Pancreas (tissue), 10 donors: ENCODE data around the gene IL6ST. TPM values are rescaled to one million over a fixed set of nuclear protein-coding genes. Genes with fewer than 3 reads are reported as not detected.
"Not testable (repeated sequence)": the region's sequence is repeated elsewhere in the genome, so short reads cannot be mapped to it uniquely, and the experiment has no call there.

Experiments used
- ATAC-seq, 4 donors: fragments of 200-7000 bp; cut with Tn5 transposase; one replicate each; pipeline versions ENCODE4 v1.8.0 to v1.9.1; 2020; ENCODE audit warnings: mild to moderate bottlenecking in 4 of 4, moderate library complexity in 4 of 4
- DNase-seq, 6 donors: peaks; one replicate each; pipeline ENCODE4 v3.0.0-alpha.2; 2020
- FAIRE-seq: peaks from 2 replicates; lab custom pipeline; 2012; peaks lifted over from hg19 to GRCh38; lab: Jason Lieb, UNC
- H3K27ac ChIP-seq, 4 donors: fragments of 200-600 bp; sonication (generic); 1 replicate in 3 of 4; 2 replicates in 1 of 4; pipeline versions ENCODE4 v1.5.0 to v1.8.0; 2020
- H3K27me3 ChIP-seq, 4 donors: fragments of 200-600 bp; one replicate each; pipeline ENCODE4 v1.8.0; 2021
- H3K36me3 ChIP-seq, 3 donors: fragments of 200-600 bp; sonication (generic) in 1 of 3; one replicate each; pipeline versions ENCODE4 v1.5.0 to v1.8.0; 2020 to 2021
- H3K4me1 ChIP-seq, 3 donors: fragments of 200-600 bp; one replicate each; pipeline ENCODE4 v1.8.0; 2021
- H3K4me3 ChIP-seq, 4 donors: fragments of 200-600 bp; sonication (generic) in 2 of 4; one replicate each; pipeline versions ENCODE4 v1.5.0 to v1.8.0; 2020 to 2021
- H3K9me3 ChIP-seq, 4 donors: fragments of 200-600 bp; one replicate each; pipeline ENCODE4 v1.8.0; 2021
- WGBS, 2 donors: extraction: QIAGEN DNeasy Blood & Tissue Kit; methylation state at CpG; one replicate each; pipeline ENCODE4 v1.1.7; 2013; 5-methylcytosine and 5-hydroxymethylcytosine counted together
- intact Hi-C, 3 donors: fragments of 100-400 bp; cut with DNase I; formaldehyde crosslinking; loops; one replicate each; pipeline versions ENCODE4 v1.11.1 to v1.14.2; 2022
- polyA plus RNA-seq, 2 donors: library from polyadenylated mRNA; stranded (reverse); fragments of 200-250 nt; gene quantifications; one replicate each; pipeline ENCODE4 v1.2.3, GENCODE V29; 2013
- total RNA-seq, 6 donors: library from RNA; stranded (reverse); fragmentation: NEBNext Ultra II Directional in 4 of 6; extraction: Animal tissue kit (Norgen Biotek cat#: 25700) in 4 of 6; gene quantifications; one replicate each; pipeline versions ENCODE4 v1.2.1 to v1.2.4, GENCODE V29; 2021 to 2023
- TF ChIP-seq, protein P1 (sequence below), 4 donors: fragments of 200-600 bp; sonication (generic) in 3 of 4; IDR thresholded peaks; one replicate each; pipeline versions ENCODE4 v1.5.0 to v1.8.0; 2021; ENCODE audit warnings: antibody characterized with exemption in 4 of 4
- donor health status: healthy with polysubstance abuse.
- donor health status: DM: no; HTN: no; CAD: no; lungs with moderate emphysema.
- donor health status: DM: no; HTN: no; CAD: no.
- donor health status: control.
- donor health status: control.
- donor health status: Bipolar disorder and iron deficiency.
- donor health status: DM: yes; HTN: yes; CAD: no.
- donor health status: DM: no; HTN: no; CAD: no.
- donor health status: DM: no; HTN: no; CAD: no.
- donor health status: DM: yes; HTN: yes; CAD: no.

Gene IL6ST
- total and polyA plus RNA-seq, 8 donors = 14.5 to 165 (median 63.6) TPM

DNA sequence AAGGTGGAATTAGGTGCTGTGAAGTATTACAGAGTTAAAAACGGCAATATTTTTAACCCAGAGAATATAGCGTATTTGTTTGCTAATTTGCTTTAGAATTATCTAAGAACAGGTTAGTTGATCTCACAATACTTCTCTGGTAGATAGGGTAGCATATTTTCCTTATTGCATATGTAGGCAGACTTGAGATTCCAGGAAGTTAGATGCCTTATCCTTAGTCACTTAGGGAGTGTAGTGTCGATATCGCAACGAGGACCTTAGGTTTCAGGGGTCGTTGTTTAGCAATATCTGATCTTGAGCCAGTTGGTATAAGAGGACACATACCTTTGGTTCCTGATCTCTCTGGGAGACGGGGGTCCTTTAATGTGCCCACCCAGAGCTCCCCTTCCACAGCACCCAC, 28.5 kb upstream of the IL6ST start:
- no peak overlapping the region for H3K4me3 ChIP-seq
- intact Hi-C loops = no loop called here
- DNase-seq (no peak), ATAC-seq (no peak), FAIRE-seq (no peak)
- no peaks in the 10 kb centered on the region for H3K36me3 ChIP-seq
- TF ChIP-seq, protein P1, sequence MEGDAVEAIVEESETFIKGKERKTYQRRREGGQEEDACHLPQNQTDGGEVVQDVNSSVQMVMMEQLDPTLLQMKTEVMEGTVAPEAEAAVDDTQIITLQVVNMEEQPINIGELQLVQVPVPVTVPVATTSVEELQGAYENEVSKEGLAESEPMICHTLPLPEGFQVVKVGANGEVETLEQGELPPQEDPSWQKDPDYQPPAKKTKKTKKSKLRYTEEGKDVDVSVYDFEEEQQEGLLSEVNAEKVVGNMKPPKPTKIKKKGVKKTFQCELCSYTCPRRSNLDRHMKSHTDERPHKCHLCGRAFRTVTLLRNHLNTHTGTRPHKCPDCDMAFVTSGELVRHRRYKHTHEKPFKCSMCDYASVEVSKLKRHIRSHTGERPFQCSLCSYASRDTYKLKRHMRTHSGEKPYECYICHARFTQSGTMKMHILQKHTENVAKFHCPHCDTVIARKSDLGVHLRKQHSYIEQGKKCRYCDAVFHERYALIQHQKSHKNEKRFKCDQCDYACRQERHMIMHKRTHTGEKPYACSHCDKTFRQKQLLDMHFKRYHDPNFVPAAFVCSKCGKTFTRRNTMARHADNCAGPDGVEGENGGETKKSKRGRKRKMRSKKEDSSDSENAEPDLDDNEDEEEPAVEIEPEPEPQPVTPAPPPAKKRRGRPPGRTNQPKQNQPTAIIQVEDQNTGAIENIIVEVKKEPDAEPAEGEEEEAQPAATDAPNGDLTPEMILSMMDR (IDR thresholded peaks at IDR 0.05) = no peak
- peaks cover 5 to 9% (median 7%) of the 10 kb centered on the region in 3 donors for H3K4me1 ChIP-seq
- no peak overlapping the region for H3K27ac ChIP-seq
- H3K9me3 ChIP-seq = no peaks in the 10 kb centered on the region
- no peaks in the 10 kb centered on the region for H3K27me3 ChIP-seq
- WGBS, 2 donors = 81 to 83% methylated on average over 7 of the region's 7 CpGs

DNA sequence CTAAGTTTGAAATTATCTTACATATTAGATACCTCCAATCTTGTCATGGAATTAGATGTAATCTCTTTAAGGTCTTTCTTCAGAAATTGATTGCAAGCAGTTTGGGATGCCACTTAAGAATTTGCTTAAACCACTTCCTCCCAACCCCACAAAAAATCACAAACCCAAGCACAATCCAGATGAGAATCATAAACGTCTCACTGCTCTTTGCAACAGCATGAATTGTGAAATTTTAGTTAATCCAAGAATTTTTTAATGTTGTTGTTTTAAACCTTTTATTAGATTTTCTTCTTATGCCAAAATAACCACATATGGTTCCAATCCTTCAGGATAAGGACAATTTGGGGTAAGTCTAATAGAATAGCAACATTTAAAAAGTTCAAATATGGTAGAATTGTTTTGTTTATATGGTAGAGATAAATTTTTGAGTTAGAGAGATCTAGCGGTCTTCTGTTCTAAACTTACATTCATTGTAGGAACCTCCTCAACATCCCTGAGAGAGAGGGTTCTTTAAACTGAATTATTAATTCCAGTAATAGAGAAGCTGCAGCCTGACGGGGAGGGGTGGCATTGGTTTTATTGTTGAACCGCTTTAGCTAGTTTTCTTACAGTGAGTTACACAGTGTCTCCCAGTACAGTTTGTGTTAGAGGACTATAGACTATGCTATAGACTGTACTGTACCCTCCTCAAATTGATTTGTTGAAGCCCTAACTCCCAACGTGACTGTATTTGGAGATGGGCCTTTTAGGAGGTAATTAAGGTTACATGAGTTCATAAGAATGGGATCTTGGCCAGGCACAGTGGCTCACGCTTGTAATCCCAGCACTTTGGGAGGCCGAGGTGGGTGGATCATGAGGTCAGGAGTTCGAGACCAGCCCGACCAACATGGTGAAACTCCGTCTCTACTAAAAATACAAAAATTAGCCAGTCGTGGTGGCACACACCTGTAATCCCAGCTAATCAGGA, 24.8 kb upstream of the IL6ST start:
- H3K9me3 ChIP-seq = no peaks in the 10 kb centered on the region
- TF ChIP-seq, protein P1 (IDR thresholded peaks at IDR 0.05) = no peak
- H3K36me3 ChIP-seq = no peaks in the 10 kb centered on the region
- no peak overlapping the region for H3K27ac ChIP-seq
- DNase-seq = no peak
- WGBS, 2 donors = 90 to 92% methylated on average over 11 of the region's 11 CpGs
- ATAC-seq = no peak
- intact Hi-C loops = no loop called here
- FAIRE-seq = no peak
- H3K4me3 ChIP-seq = no peak overlapping the region
- no peaks in the 10 kb centered on the region for H3K4me1 ChIP-seq
- H3K27me3 ChIP-seq = no peaks in the 10 kb centered on the region

DNA sequence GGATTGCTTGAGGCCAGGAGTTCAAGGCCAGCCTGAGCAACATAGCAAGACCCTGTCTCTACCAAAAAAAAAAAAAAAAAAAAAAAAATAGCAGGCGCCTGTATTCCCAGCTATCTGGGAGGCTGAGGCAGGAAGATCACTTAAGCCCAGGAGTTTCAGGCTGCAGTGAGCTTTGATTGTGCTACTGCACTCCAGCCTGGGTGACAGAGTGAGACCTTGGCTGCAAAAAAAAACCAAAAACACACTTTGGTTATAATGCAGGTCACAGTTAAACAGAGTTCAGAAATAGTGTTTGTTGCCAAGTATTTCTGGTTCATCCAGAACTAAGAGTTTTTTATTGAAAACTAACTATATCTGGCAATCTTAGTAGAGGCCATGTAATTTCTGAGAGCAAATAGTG, 24.1 kb upstream of the IL6ST start:
- H3K4me1 ChIP-seq = no peaks in the 10 kb centered on the region
- WGBS, 2 donors = 80 to 90% methylated on average over 1 of the region's 1 CpG
- no peaks in the 10 kb centered on the region for H3K36me3 ChIP-seq
- DNase-seq (no peak), FAIRE-seq (no peak), ATAC-seq (no peak)
- no peaks in the 10 kb centered on the region for H3K9me3 ChIP-seq
- no peaks in the 10 kb centered on the region for H3K27me3 ChIP-seq
- H3K4me3 ChIP-seq = no peak overlapping the region
- no peak overlapping the region for H3K27ac ChIP-seq
- intact Hi-C loops = no loop called here
- TF ChIP-seq, protein P1 (IDR thresholded peaks at IDR 0.05) = no peak

DNA sequence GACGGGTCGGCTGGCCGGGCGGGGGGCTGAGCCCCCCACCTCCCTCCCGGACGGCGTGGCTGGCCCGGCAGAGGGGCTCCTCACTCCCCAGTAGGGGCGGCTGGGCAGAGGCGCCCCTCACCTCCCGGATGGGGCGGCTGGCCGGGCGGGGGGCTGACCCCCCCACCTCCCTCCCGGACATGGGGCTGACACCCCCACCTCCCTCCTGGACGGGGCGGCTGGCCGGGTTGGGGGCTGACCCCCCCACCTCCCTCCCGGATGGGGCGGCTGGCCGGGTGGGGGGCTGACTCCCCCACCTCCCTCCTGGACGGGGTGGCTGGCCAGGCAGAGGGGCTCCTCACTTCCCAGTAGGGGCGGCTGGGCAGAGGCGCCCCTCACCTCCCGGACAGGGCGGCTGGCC, 19.9 kb upstream of the IL6ST start:
- H3K27ac ChIP-seq, H3K27me3 ChIP-seq, ATAC-seq, H3K36me3 ChIP-seq, H3K9me3 ChIP-seq, intact Hi-C loops, H3K4me1 ChIP-seq, FAIRE-seq, H3K4me3 ChIP-seq: not testable (repeated sequence)
- peak in 1 of 6 donors; percentile 58 for DNase-seq
- WGBS, 2 donors = 92 to 100% methylated on average over 9 to 25 of the region's 26 CpGs

DNA sequence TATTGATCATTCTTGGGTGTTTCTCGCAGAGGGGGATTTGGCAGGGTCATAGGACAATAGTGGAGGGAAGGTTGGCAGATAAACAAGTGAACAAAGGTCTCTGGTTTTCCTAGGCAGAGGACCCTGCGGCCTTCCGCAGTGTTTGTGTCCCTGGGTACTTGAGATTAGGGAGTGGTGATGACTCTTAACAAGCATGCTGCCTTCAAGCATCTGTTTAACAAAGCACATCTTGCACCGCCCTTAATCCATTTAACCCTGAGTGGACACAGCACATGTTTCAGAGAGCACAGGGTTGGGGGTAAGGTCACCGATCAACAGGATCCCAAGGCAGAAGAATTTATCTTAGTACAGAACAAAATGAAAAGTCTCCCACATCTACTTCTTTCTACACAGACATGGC, 19.2 kb upstream of the IL6ST start:
- H3K27me3 ChIP-seq, ATAC-seq, H3K4me3 ChIP-seq, FAIRE-seq, H3K4me1 ChIP-seq, H3K9me3 ChIP-seq, DNase-seq, H3K27ac ChIP-seq, intact Hi-C loops, H3K36me3 ChIP-seq: not testable (repeated sequence)
- 60 to 67% methylated on average over 2 of the region's 5 CpGs for WGBS, 2 donors
